Panc1 (cell line): ENCODE measurements around the gene HTT.

ENCODE experiments used
- CTCF ChIP-seq: fragments of 450-650 bp; IDR thresholded peaks from 2 replicates; pipeline ENCODE4 v1.5.1; 2017; ENCODE audit warnings: mild to moderate bottlenecking
- POLR2AphosphoS5 ChIP-seq: IDR thresholded peaks from 2 replicates; pipeline ENCODE4 v1.6.1; 2012; ENCODE audit warnings: mild to moderate bottlenecking, low read depth, low read length, moderate library complexity
- SIN3A ChIP-seq: IDR thresholded peaks from 2 replicates; pipeline ENCODE4 v1.6.1; 2012; ENCODE audit warnings: low read depth, mild to moderate bottlenecking, low read length, moderate library complexity, borderline replicate concordance; ENCODE audit not compliant: insufficient read depth

- no peak for TF ChIP-seq POLR2AphosphoS5
- no peak for TF ChIP-seq SIN3A
- TF ChIP-seq CTCF, result no peak
Observed at GRCh38 chr4:3228881-3229280, 154.4 kb downstream of the HTT start.
